ENCODE data around the gene LANCL3.
"Not testable (repeated sequence)": the region's sequence is repeated elsewhere in the genome, so short reads cannot be mapped to it uniquely, and the experiment has no call there.

The LANCL3 gene
- long read RNA-seq: 0 reads

DNA sequence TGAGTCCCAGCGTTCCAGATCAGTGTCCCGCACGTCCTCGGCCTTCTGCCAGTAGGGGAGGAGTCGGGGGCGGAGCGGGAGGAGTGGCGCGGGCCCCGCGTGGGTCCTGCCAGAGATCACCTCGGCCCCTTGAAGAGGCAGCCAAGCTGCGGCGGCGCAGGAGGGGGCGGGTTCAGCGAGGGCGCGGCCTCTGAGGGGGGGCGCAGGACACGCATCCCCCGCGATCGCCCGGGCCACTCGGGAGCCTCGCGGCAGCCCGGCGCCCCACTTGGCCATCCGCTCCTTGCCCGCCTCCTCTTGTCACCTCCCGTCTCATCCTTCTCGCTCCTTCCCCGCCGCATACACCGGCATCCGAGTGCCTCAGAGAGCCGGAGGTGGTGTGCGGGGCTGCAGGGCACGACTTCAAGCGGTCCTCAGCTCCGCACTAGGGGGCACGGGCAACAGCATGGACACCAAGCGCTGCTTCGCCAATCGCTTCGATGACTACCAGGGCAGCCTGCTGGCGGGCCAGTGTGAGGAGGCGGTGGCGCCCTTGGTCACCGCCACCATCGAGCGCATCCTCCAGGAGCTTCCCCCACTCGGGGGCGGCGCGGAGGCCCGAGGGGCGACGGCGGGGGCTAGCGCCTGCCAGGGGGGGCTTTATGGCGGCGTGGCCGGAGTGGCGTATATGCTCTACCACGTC, at the start of gene LANCL3:
TSS of gene LANCL3 (plus strand) at position 236 of the 682 bp plus-strand sequence. CDS start at position 446, 210 bp downstream.
- peak within 1 kb of the TSS; percentile 35 for H3K4me3 ChIP-seq (replicated peaks; ENCODE audit: insufficient read depth, low read length)
- H3K27me3 ChIP-seq (ENCODE audit: insufficient read depth, poor library complexity, severe bottlenecking); DNase-seq (ENCODE audit: low read depth in 1 of 2, low spot score in 1 of 2); H3K27ac ChIP-seq (replicated peaks): not testable (repeated sequence)

DNA sequence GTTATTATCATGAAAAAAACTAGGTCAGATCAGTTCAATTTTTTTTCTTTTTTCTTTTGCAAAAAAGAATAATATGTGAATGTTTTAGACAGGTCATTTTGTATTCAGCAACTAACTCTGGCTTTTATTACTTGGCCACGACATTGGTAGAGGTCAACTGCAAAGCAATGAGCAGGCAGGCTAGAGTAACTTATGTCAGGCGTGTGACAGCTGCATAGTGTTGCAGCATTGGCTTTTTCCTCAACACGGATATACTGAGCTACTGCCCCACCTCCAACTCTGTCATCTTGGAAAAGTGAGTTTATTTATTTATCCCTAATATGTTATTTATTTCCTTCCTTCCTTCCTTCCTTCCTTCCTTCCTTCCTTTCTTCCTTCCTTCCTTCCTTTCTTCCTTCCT, 47.8 kb upstream of the LANCL3 start:
- H3K27ac ChIP-seq (replicated peaks); H3K4me3 ChIP-seq (replicated peaks; ENCODE audit: insufficient read depth, low read length): not testable (repeated sequence)

DNA sequence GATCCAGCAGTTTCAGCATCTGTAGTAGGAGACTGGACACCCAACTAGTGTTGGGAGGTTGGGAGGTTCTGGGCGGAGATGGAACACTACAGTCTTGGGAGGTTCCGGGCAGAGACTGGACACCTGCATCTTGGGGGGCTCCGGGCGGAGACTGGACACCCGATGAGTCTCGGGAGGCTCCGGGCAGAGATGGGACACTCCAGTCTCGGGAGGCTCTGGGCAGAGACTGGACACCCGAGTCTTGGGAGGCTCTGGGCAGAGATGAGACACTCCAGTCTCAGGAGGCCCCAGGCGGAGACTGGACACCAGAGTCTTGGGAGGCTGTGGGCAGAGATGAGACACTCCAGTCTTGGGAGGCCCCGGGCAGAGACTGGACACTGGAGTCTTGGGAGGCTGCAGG, 29.5 kb upstream of the LANCL3 start:
- H3K27me3 ChIP-seq (ENCODE audit: insufficient read depth, poor library complexity, severe bottlenecking): no peaks in the 10 kb centered on the region
- no peak overlapping the region for H3K27ac ChIP-seq (replicated peaks)
- no peak overlapping the region for H3K4me3 ChIP-seq (replicated peaks; ENCODE audit: insufficient read depth, low read length)
- TF ChIP-seq, protein P1, sequence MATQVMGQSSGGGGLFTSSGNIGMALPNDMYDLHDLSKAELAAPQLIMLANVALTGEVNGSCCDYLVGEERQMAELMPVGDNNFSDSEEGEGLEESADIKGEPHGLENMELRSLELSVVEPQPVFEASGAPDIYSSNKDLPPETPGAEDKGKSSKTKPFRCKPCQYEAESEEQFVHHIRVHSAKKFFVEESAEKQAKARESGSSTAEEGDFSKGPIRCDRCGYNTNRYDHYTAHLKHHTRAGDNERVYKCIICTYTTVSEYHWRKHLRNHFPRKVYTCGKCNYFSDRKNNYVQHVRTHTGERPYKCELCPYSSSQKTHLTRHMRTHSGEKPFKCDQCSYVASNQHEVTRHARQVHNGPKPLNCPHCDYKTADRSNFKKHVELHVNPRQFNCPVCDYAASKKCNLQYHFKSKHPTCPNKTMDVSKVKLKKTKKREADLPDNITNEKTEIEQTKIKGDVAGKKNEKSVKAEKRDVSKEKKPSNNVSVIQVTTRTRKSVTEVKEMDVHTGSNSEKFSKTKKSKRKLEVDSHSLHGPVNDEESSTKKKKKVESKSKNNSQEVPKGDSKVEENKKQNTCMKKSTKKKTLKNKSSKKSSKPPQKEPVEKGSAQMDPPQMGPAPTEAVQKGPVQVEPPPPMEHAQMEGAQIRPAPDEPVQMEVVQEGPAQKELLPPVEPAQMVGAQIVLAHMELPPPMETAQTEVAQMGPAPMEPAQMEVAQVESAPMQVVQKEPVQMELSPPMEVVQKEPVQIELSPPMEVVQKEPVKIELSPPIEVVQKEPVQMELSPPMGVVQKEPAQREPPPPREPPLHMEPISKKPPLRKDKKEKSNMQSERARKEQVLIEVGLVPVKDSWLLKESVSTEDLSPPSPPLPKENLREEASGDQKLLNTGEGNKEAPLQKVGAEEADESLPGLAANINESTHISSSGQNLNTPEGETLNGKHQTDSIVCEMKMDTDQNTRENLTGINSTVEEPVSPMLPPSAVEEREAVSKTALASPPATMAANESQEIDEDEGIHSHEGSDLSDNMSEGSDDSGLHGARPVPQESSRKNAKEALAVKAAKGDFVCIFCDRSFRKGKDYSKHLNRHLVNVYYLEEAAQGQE (IDR thresholded peaks at IDR 0.05; ENCODE audit: insufficient replicate concordance, low read depth): no peak
- no peak for TF ChIP-seq POLR2AphosphoS5 (IDR thresholded peaks at IDR 0.05; ENCODE audit: low read depth)
- TF ChIP-seq, protein P2, sequence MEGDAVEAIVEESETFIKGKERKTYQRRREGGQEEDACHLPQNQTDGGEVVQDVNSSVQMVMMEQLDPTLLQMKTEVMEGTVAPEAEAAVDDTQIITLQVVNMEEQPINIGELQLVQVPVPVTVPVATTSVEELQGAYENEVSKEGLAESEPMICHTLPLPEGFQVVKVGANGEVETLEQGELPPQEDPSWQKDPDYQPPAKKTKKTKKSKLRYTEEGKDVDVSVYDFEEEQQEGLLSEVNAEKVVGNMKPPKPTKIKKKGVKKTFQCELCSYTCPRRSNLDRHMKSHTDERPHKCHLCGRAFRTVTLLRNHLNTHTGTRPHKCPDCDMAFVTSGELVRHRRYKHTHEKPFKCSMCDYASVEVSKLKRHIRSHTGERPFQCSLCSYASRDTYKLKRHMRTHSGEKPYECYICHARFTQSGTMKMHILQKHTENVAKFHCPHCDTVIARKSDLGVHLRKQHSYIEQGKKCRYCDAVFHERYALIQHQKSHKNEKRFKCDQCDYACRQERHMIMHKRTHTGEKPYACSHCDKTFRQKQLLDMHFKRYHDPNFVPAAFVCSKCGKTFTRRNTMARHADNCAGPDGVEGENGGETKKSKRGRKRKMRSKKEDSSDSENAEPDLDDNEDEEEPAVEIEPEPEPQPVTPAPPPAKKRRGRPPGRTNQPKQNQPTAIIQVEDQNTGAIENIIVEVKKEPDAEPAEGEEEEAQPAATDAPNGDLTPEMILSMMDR (IDR thresholded peaks at IDR 0.05; ENCODE audit: insufficient read depth, low read length): no peak
- TF ChIP-seq SPI1 (IDR thresholded peaks at IDR 0.05; ENCODE audit: borderline replicate concordance, low read depth): no peak
- TF ChIP-seq GABPA (IDR thresholded peaks at IDR 0.05; ENCODE audit: low read depth): no peak
- DNase-seq (ENCODE audit: low read depth in 1 of 2, low spot score in 1 of 2): no peak

More for the DNA sequence above, 47.8 kb upstream of the LANCL3 start:
- DNase-seq (ENCODE audit: low read depth in 1 of 2, low spot score in 1 of 2); H3K27me3 ChIP-seq (ENCODE audit: insufficient read depth, poor library complexity, severe bottlenecking): not testable (repeated sequence)

DNA sequence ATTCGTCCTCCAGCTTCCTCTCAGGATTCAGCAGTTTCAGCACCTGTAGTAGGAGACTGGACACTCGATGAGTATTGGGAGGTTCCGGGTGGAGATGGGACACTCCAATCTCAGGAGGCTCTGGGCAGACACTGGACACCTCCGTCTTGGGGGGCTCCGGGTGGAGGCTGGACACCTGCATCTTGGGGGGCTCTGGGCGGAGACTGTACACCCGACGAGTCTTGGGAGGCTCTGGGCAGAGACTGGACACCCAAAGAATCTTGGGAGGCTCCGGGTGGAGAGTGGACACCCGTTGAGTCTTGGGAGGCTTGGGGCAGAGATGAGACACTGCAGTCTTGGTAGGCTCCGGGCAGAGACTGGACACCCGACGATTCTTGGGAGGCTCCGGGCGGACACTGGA, 28.7 kb upstream of the LANCL3 start:
- H3K27me3 ChIP-seq (ENCODE audit: insufficient read depth, poor library complexity, severe bottlenecking): no peaks in the 10 kb centered on the region
- TF ChIP-seq GABPA (IDR thresholded peaks at IDR 0.05; ENCODE audit: low read depth) (no peak), SPI1 (IDR thresholded peaks at IDR 0.05; ENCODE audit: borderline replicate concordance, low read depth) (no peak)
- TF ChIP-seq, protein P2 (IDR thresholded peaks at IDR 0.05; ENCODE audit: insufficient read depth, low read length): no peak
- H3K4me3 ChIP-seq (replicated peaks; ENCODE audit: insufficient read depth, low read length): no peak overlapping the region
- no peak overlapping the region for H3K27ac ChIP-seq (replicated peaks)
- DNase-seq (ENCODE audit: low read depth in 1 of 2, low spot score in 1 of 2): no peak

DNA sequence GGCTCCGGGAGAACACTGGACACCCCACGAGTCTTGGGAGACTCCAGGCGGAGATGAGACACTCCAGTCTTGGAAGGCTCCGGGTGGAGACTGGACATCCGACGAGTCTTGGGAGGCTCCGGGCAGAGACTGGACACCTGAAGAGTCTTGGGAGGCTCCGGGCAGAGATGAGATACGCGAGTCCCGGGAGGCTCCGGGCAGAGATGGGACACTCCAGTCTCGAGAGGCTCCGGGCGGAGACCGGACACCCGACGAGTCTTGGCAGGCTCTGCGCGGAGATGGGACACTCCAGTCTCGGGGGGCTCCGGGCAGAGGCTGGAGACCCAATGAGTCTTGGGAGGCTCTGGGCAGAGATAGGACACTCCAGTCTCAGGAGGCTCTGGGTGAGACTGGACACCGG, 28.1 kb upstream of the LANCL3 start:
- TF ChIP-seq, protein P2 (IDR thresholded peaks at IDR 0.05; ENCODE audit: insufficient read depth, low read length): no peak
- TF ChIP-seq GABPA (IDR thresholded peaks at IDR 0.05; ENCODE audit: low read depth) (no peak), SPI1 (IDR thresholded peaks at IDR 0.05; ENCODE audit: borderline replicate concordance, low read depth) (no peak), POLR2AphosphoS5 (IDR thresholded peaks at IDR 0.05; ENCODE audit: low read depth) (no peak)
- TF ChIP-seq, protein P1 (IDR thresholded peaks at IDR 0.05; ENCODE audit: insufficient replicate concordance, low read depth): no peak
- Histone ChIP-seq H3K4me3 (replicated peaks; ENCODE audit: insufficient read depth, low read length) (no peak overlapping the region), H3K27ac (replicated peaks) (no peak overlapping the region), H3K27me3 (ENCODE audit: insufficient read depth, poor library complexity, severe bottlenecking) (no peaks in the 10 kb centered on the region)
- no peak for DNase-seq (ENCODE audit: low read depth in 1 of 2, low spot score in 1 of 2)

DNA sequence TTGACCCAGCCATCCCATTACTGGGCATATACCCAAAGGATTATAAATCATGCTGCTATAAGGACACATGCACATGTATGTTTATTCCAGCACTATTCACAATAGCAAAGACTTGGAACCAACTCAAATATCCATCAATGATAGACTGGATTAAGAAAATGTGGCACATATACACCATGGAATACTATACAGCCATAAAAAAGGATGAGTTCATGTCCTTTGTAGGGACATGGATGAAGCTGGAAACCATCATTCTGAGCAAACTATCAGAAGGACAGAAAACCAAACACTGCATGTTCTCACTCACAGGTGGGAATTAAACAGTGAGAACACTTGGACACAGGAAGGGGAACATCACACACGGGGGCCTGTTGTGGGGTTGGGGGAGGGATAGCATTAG, 26.9 kb upstream of the LANCL3 start:
- H3K27ac ChIP-seq (replicated peaks); H3K4me3 ChIP-seq (replicated peaks; ENCODE audit: insufficient read depth, low read length); H3K27me3 ChIP-seq (ENCODE audit: insufficient read depth, poor library complexity, severe bottlenecking); DNase-seq (ENCODE audit: low read depth in 1 of 2, low spot score in 1 of 2): not testable (repeated sequence)

Data from HL-60 (cell line).